Lung (tissue), 12 donors: Measurements from ENCODE around the gene PRKAG1. TPM values are rescaled to one million over a fixed set of nuclear protein-coding genes. Genes with fewer than 3 reads are reported as not detected.

ENCODE experiments used
- ATAC-seq: fragments of 200-7000 bp; cut with Tn5 transposase; one replicate; pipeline ENCODE4 v1.9.1; 2020; ENCODE audit warnings: moderate number of reproducible peaks; ENCODE audit not compliant: insufficient read depth, low FRiP score
- DNase-seq, 3 donors: peaks; one replicate each; pipeline ENCODE4 v3.0.0-alpha.2; 2013 to 2017
- H3K27ac ChIP-seq, 2 donors: one replicate each; pipeline ENCODE4 v1.5.1; 2013; ENCODE audit warnings: mild to moderate bottlenecking in 2 of 2, moderate library complexity in 2 of 2, control low read depth in 1 of 2, inconsistent platforms in 1 of 2, low read depth in 1 of 2, low read length in 1 of 2
- H3K27me3 ChIP-seq, 3 donors: one replicate each; pipeline ENCODE4 v1.5.1; 2013; ENCODE audit warnings: low read length in 2 of 3; ENCODE audit not compliant: control insufficient read depth in 3 of 3, insufficient read depth in 3 of 3
- H3K36me3 ChIP-seq, 4 donors: one replicate each; pipeline ENCODE4 v1.5.1; 2013; ENCODE audit warnings: low read length in 4 of 4, mild to moderate bottlenecking in 1 of 4, moderate library complexity in 1 of 4; ENCODE audit not compliant: control insufficient read depth in 4 of 4, insufficient read depth in 4 of 4
- H3K4me1 ChIP-seq, 5 donors: one replicate each; pipeline ENCODE4 v1.5.1; 2013; ENCODE audit warnings: low read length in 5 of 5, mild to moderate bottlenecking in 2 of 5, moderate library complexity in 1 of 5; ENCODE audit not compliant: control insufficient read depth in 5 of 5, insufficient read depth in 5 of 5
- H3K4me3 ChIP-seq: one replicate; pipeline ENCODE4 v1.5.1; 2013; ENCODE audit warnings: mild to moderate bottlenecking, control low read depth, moderate library complexity
- H3K9ac ChIP-seq, 2 donors: one replicate each; pipeline ENCODE4 v1.5.1; 2013; ENCODE audit warnings: low read length in 2 of 2, control low read depth in 1 of 2; ENCODE audit not compliant: insufficient read depth in 1 of 2
- H3K9me3 ChIP-seq, 4 donors: one replicate each; pipeline ENCODE4 v1.5.1; 2013; ENCODE audit warnings: low read length in 3 of 4, mild to moderate bottlenecking in 1 of 4, moderate library complexity in 1 of 4; ENCODE audit not compliant: control insufficient read depth in 4 of 4, insufficient read depth in 3 of 4
- WGBS, 2 donors: extraction: QIAGEN DNeasy Blood & Tissue Kit; methylation state at CpG; one replicate each; pipeline ENCODE4 v1.1.7; 2013; 5-methylcytosine and 5-hydroxymethylcytosine counted together
- polyA plus RNA-seq, 2 donors: library from polyadenylated mRNA; stranded (reverse); fragments of 200-250 nt; gene quantifications; one replicate each; pipeline ENCODE4 v1.2.1, GENCODE V29; 2013
- total RNA-seq, 2 donors: library from RNA; depleted of rRNA in 1 of 2; stranded (reverse); fragments of >200 nt in 1 of 2; gene quantifications; one replicate each; pipeline ENCODE4 v1.2.1, GENCODE V29; 2014 to 2021
- TF ChIP-seq, protein P1 (sequence below): IDR thresholded peaks from 2 replicates; pipeline ENCODE4 v1.5.1; 2012; ENCODE audit warnings: mild to moderate bottlenecking; ENCODE audit errors: control extremely low read depth, extremely low read depth
- donor health status: control.
- donor health status: control.
- donor health status: Bipolar disorder and iron deficiency.
- donor health status: healthy.
- donor health status: DM: yes; HTN: yes; CAD: no.

Gene PRKAG1
- total and polyA plus RNA-seq, 4 donors, result 33.1 to 54.5 (median 49.6) TPM

DNA sequence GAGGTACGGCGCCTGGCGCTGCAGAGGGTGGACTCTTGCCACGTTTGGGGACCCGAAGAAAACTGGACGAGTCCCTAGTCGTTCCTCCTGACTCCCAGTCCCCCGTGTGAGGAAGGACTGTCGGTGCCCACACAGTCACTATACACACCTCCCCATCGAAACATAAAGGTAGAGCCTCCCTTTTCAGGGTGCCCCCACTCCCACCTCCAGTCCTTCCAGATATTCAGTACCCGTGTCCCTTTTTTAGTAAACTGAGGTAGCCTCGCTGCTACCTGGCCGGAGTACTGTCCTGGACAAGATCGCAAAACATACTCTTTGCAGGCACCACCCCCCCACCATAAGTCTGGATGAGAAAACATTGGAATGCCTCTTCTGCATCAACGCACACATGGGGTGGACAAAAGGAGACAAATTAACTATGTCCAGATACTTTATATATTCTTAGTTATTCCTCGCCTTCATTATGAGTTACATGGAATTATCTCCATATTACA, 42.6 kb upstream of the PRKAG1 start:
- no peak for DNase-seq
- Histone ChIP-seq H3K9me3 (no peaks in the 10 kb centered on the region), H3K4me1 (peaks cover 6 to 39% (median 19%) of the 10 kb centered on the region in 5 donors), H3K27ac (peak overlapping the region; percentile 98 to 99), H3K4me3 (peak overlapping the region; percentile 91), H3K9ac (peak overlapping the region; percentile 26 to 67), H3K27me3 (no peaks in the 10 kb centered on the region), H3K36me3 (peaks cover 0 to 3% (median 0%) of the 10 kb centered on the region in 4 donors)
- no peak for ATAC-seq
- WGBS, 2 donors, result 7 to 13% methylated on average over 16 of the region's 16 CpGs
- TF ChIP-seq, protein P1, sequence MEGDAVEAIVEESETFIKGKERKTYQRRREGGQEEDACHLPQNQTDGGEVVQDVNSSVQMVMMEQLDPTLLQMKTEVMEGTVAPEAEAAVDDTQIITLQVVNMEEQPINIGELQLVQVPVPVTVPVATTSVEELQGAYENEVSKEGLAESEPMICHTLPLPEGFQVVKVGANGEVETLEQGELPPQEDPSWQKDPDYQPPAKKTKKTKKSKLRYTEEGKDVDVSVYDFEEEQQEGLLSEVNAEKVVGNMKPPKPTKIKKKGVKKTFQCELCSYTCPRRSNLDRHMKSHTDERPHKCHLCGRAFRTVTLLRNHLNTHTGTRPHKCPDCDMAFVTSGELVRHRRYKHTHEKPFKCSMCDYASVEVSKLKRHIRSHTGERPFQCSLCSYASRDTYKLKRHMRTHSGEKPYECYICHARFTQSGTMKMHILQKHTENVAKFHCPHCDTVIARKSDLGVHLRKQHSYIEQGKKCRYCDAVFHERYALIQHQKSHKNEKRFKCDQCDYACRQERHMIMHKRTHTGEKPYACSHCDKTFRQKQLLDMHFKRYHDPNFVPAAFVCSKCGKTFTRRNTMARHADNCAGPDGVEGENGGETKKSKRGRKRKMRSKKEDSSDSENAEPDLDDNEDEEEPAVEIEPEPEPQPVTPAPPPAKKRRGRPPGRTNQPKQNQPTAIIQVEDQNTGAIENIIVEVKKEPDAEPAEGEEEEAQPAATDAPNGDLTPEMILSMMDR, result no peak

DNA sequence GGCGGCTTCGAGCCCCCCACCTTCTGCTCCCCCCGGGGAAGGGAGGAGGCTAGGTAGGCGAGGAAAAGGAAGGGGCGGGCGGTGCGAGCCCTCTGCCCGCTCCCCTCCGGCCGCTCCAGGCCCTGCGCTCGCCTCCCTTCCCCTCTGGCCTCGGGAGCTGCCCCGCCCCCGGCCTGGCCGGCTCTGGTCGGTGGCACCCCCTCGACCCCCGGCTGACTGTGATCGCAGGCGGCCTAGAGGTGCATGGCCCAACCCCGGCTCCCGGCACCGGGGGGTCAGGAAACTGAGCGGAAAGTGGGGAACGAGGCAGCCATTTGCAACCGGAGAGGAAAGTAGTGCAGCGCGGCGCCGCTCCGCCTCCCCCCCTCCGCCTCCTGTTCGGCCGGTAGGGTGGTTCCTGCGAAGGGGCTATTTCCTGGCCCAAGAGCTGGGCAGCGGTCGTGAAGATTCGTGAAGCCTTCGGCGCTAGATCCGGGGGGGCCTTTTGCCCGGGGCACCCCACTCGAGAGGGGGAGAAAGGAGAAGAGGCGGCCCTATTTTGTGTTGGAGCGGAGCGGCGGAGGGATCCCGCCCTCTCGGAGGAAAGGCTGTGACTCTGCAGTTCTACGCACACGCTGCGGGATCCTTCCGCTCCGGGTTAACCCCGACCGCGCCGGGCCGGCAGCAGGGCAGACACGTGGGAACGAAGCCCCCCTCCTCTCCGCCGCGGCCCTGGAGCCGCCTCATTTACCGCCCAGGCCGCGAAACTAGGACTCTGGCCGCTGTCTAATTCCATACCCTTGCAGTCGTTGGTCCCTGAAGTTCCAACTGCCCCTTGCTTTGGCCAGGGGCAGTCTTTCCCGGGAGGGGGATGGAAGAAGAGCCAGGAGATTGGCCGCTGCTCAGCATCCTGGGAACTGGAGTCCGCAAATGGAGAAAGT, 41.9 kb upstream of the PRKAG1 start, which contains the start of gene KMT2D:
Gene KMT2D (minus strand): TSS at position 558 of the 920 bp plus-strand sequence. CDS start 5,470 bp downstream, outside the sequence.
- peak; percentile 86 for ATAC-seq
- H3K27ac ChIP-seq, result peak within 1 kb of the TSS; percentile 98 to 99
- peaks cover 0 to 3% (median 0%) of the 10 kb centered on the region in 4 donors for H3K36me3 ChIP-seq
- H3K4me1 ChIP-seq, result peaks cover 10 to 46% (median 20%) of the 10 kb centered on the region in 5 donors
- WGBS, 2 donors, result 0 to 1% methylated on average over 59 to 74 of the region's 74 CpGs
- H3K27me3 ChIP-seq, result no peaks in the 10 kb centered on the region
- peak; percentile 94 to 98 (median 96) for DNase-seq
- H3K9ac ChIP-seq, result peak within 1 kb of the TSS; percentile 56 to 82
- no peaks in the 10 kb centered on the region for H3K9me3 ChIP-seq
- peak within 1 kb of the TSS; percentile 91 for H3K4me3 ChIP-seq
- TF ChIP-seq, protein P1, result no peak

DNA sequence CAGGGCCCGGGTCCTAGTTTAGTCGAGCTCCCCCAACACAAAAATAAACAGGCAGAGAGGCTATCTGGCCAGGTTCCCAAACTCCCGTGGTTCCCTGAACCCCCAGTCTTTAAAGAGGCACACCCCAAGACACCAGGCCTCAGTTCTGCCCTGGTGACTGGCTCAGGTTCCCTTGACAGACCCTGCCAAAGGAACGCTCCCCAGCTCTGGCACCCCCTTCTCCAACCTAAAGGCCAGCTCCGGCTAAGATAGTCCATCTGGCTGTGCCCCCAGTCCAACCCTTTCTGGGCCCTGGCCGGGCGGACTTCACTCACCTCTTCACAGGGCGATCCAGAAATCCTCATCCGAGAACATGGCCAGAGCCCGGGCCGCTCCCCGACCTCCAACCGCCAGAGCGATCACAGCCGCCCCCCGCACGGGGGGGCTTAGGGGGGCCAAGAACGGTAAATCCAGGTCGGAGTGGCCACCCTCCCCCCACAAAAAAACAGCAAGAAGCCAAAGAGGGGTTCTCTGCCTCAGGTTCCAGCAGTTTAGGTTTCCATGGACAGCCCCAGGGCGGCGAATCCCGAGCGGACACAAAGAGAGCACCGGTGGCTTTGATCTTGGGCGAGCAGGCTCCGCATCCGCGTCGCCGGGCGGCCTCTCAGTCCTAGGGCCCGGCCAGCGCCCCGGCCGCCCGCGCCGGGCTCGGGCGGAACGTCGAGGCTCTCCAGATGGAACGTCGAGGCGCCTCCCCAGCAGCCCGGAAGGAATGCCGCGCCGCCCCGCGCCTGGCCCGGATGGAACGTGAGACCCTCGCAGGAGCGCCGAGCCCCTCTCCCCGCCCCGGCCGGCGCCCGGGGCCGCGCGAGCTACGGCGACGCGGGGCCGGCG, 41.0 kb upstream of the PRKAG1 start:
- Histone ChIP-seq H3K27me3 (no peaks in the 10 kb centered on the region), H3K4me1 (peaks cover 11 to 50% (median 20%) of the 10 kb centered on the region in 5 donors), H3K9me3 (no peaks in the 10 kb centered on the region), H3K27ac (peak overlapping the region; percentile 98 to 99), H3K4me3 (peak overlapping the region; percentile 91), H3K36me3 (peaks cover 0 to 8% (median 5%) of the 10 kb centered on the region in 4 donors), H3K9ac (peak overlapping the region; percentile 56 to 82)
- ATAC-seq (no peak), DNase-seq (peak in 1 of 3 donors; percentile 19)
- whole genome bisulfite sequencing, 2 donors, result 0% methylated on average over 50 to 70 of the region's 70 CpGs
- TF ChIP-seq, protein P1, result no peak
